Small intestine (tissue), 7 donors: ENCODE results near the gene PCSK6. TPM values are rescaled to one million over a fixed set of nuclear protein-coding genes. Genes with fewer than 3 reads are reported as not detected.
"Not testable (repeated sequence)": the region's sequence is repeated elsewhere in the genome, so short reads cannot be mapped to it uniquely, and the experiment has no call there.

Source experiments
- DNase-seq, 2 donors: peaks; one replicate each; pipeline versions ENCODE4 v3.0.0 to v3.0.0-alpha.2; 2013
- FAIRE-seq: peaks from 2 replicates; lab custom pipeline; 2012; peaks lifted over from hg19 to GRCh38; lab: Jason Lieb, UNC
- H3K27ac ChIP-seq, 3 donors: one replicate each; pipeline ENCODE4 v1.5.1; 2013; ENCODE audit warnings: low read length in 2 of 3, mild to moderate bottlenecking in 2 of 3, control low read depth in 1 of 3, inconsistent platforms in 1 of 3, low read depth in 1 of 3, moderate library complexity in 1 of 3
- H3K27me3 ChIP-seq, 3 donors: one replicate each; pipeline ENCODE4 v1.6.1; 2013; ENCODE audit warnings: low read length in 3 of 3, inconsistent platforms in 1 of 3; ENCODE audit not compliant: control insufficient read depth in 3 of 3, insufficient read depth in 3 of 3
- H3K36me3 ChIP-seq, 3 donors: one replicate each; pipeline ENCODE4 v1.6.1; 2013; ENCODE audit warnings: low read length in 3 of 3, inconsistent platforms in 1 of 3, low read depth in 1 of 3, mild to moderate bottlenecking in 1 of 3, moderate library complexity in 1 of 3; ENCODE audit not compliant: control insufficient read depth in 3 of 3, insufficient read depth in 2 of 3
- H3K4me1 ChIP-seq, 3 donors: one replicate each; pipeline ENCODE4 v1.6.1; 2013; ENCODE audit warnings: low read length in 2 of 3, inconsistent platforms in 1 of 3, low read depth in 1 of 3, mild to moderate bottlenecking in 1 of 3, moderate library complexity in 1 of 3; ENCODE audit not compliant: control insufficient read depth in 3 of 3, insufficient read depth in 2 of 3
- H3K4me3 ChIP-seq, 3 donors: one replicate each; pipeline ENCODE4 v1.5.1; 2013; ENCODE audit warnings: low read length in 3 of 3, control low read depth in 1 of 3, inconsistent platforms in 1 of 3, low read depth in 1 of 3, mild to moderate bottlenecking in 1 of 3, moderate library complexity in 1 of 3
- H3K9me3 ChIP-seq, 2 donors: one replicate each; pipeline ENCODE4 v1.6.1; 2013; ENCODE audit warnings: low read depth in 1 of 2, low read length in 1 of 2; ENCODE audit not compliant: control insufficient read depth in 2 of 2, insufficient read depth in 1 of 2
- WGBS, 3 donors: extraction: QIAGEN DNeasy Blood & Tissue Kit; methylation state at CpG; one replicate each; pipeline ENCODE4 v1.1.7; 2013; 5-methylcytosine and 5-hydroxymethylcytosine counted together
- polyA plus RNA-seq, 4 donors: library from polyadenylated mRNA; stranded (reverse) in 3 of 4; unstranded in 1 of 4; fragments of 200-250 nt in 3 of 4; fragments of 120-200 nt in 1 of 4; gene quantifications; one replicate each; pipeline versions ENCODE4 v1.2.1 to v1.2.3, GENCODE V29; 2013
- donor health status: healthy with polysubstance abuse.
- donor health status: control.
- donor health status: control.
- donor health status: Bipolar disorder and iron deficiency.
- donor health status: healthy.

The PCSK6 gene
- polyA plus RNA-seq, 4 donors = 0.67 to 26.2 (median 6.5) TPM

GRCh38 chr15:101406526-101407195, 82.8 kb downstream of the PCSK6 start:
- DNase-seq = no peak
- FAIRE-seq = no peak
- Histone ChIP-seq H3K27ac (no peak overlapping the region), H3K27me3 (no peaks in the 10 kb centered on the region), H3K4me3 (no peak overlapping the region), H3K36me3 (peaks cover 0 to 19% (median 0%) of the 10 kb centered on the region in 3 donors), H3K9me3 (no peaks in the 10 kb centered on the region), H3K4me1 (no peaks in the 10 kb centered on the region)
- WGBS, 3 donors = 84 to 92% (median 89%) methylated on average over 20 of the region's 20 CpGs

- WGBS, 3 donors = 76 to 88% (median 87%) methylated on average over 12 of the region's 12 CpGs
- FAIRE-seq (no peak), DNase-seq (no peak)
- Histone ChIP-seq H3K36me3 (peaks cover 0 to 21% (median 0%) of the 10 kb centered on the region in 3 donors), H3K27ac (no peak overlapping the region), H3K4me1 (no peaks in the 10 kb centered on the region), H3K4me3 (no peak overlapping the region), H3K27me3 (no peaks in the 10 kb centered on the region), H3K9me3 (no peaks in the 10 kb centered on the region)
Measured at GRCh38 chr15:101406036-101406435, 83.5 kb downstream of the PCSK6 start.

GRCh38 chr15:101404245-101404644, 85.3 kb downstream of the PCSK6 start:
- Histone ChIP-seq H3K4me1 (no peaks in the 10 kb centered on the region), H3K9me3 (no peaks in the 10 kb centered on the region), H3K4me3 (no peak overlapping the region), H3K27me3 (no peaks in the 10 kb centered on the region), H3K36me3 (peaks cover 0 to 20% (median 0%) of the 10 kb centered on the region in 3 donors), H3K27ac (no peak overlapping the region)
- DNase-seq (no peak), FAIRE-seq (no peak)
- 88 to 96% (median 95%) methylated on average over 6 of the region's 6 CpGs for WGBS, 3 donors

- H3K4me1 ChIP-seq, H3K27ac ChIP-seq, H3K9me3 ChIP-seq, H3K4me3 ChIP-seq, DNase-seq, FAIRE-seq, H3K27me3 ChIP-seq: not testable (repeated sequence)
- peaks cover 0 to 22% (median 0%) of the 10 kb centered on the region in 3 donors for H3K36me3 ChIP-seq
- 82 to 100% (median 86%) methylated on average over 1 of the region's 4 CpGs for WGBS, 3 donors
Measured at GRCh38 chr15:101402883-101403282, 86.6 kb downstream of the PCSK6 start.

GRCh38 chr15:101401286-101401685, 88.2 kb downstream of the PCSK6 start:
- Histone ChIP-seq H3K27ac (no peak overlapping the region), H3K9me3 (no peaks in the 10 kb centered on the region), H3K4me1 (no peaks in the 10 kb centered on the region), H3K27me3 (no peaks in the 10 kb centered on the region), H3K4me3 (no peak overlapping the region), H3K36me3 (peaks cover 0 to 20% (median 0%) of the 10 kb centered on the region in 3 donors)
- DNase-seq = no peak
- no peak for FAIRE-seq
- 87 to 92% (median 90%) methylated on average over 8 of the region's 8 CpGs for WGBS, 3 donors

GRCh38 chr15:101399431-101399830, 90.1 kb downstream of the PCSK6 start:
- Histone ChIP-seq H3K4me3 (no peak overlapping the region), H3K36me3 (peaks cover 0 to 23% (median 0%) of the 10 kb centered on the region in 3 donors), H3K9me3 (no peaks in the 10 kb centered on the region), H3K27ac (no peak overlapping the region), H3K27me3 (no peaks in the 10 kb centered on the region), H3K4me1 (no peaks in the 10 kb centered on the region)
- 76 to 84% (median 83%) methylated on average over 6 of the region's 6 CpGs for WGBS, 3 donors
- DNase-seq (no peak), FAIRE-seq (no peak)

- Histone ChIP-seq H3K4me3 (no peak overlapping the region), H3K4me1 (no peaks in the 10 kb centered on the region), H3K27ac (no peak overlapping the region), H3K9me3 (no peaks in the 10 kb centered on the region), H3K27me3 (no peaks in the 10 kb centered on the region), H3K36me3 (peaks cover 0 to 23% (median 0%) of the 10 kb centered on the region in 3 donors)
- FAIRE-seq (no peak), DNase-seq (no peak)
- WGBS, 3 donors = 93 to 95% (median 94%) methylated on average over 24 of the region's 24 CpGs
Measured at GRCh38 chr15:101398247-101398646, 91.3 kb downstream of the PCSK6 start.

GRCh38 chr15:101397521-101398003, 91.9 kb downstream of the PCSK6 start:
- Histone ChIP-seq H3K9me3 (no peaks in the 10 kb centered on the region), H3K27me3 (no peaks in the 10 kb centered on the region), H3K27ac (no peak overlapping the region), H3K36me3 (peaks cover 0 to 23% (median 0%) of the 10 kb centered on the region in 3 donors), H3K4me1 (no peaks in the 10 kb centered on the region), H3K4me3 (no peak overlapping the region)
- 66 to 79% (median 67%) methylated on average over 12 of the region's 12 CpGs for whole genome bisulfite sequencing, 3 donors
- FAIRE-seq = no peak
- no peak for DNase-seq
